Fibroblast of upper back skin (primary cell): ENCODE data around the gene MMP15.
A peak's percentile ranks its signal among the peaks of the same experiment; 100 is the strongest.
"Not testable (repeated sequence)": the region's sequence is repeated elsewhere in the genome, so short reads cannot be mapped to it uniquely, and the experiment has no call there.

ENCODE experiments used
- DNase-seq: peaks from one replicate; pipeline ENCODE4 v3.0.0-alpha.2; 2013

Gene MMP15

GRCh38 chr16:57997176-57997527 is 28.4 kb upstream of the MMP15 start:
- no peak for DNase-seq

- no peak for DNase-seq
Observed at GRCh38 chr16:57997528-57998265, 27.9 kb upstream of the MMP15 start.

- DNase-seq: no peak
Observed at GRCh38 chr16:57998486-57998885, 27.1 kb upstream of the MMP15 start.

- no peak for DNase-seq
Observed at GRCh38 chr16:57998992-57999365, 26.6 kb upstream of the MMP15 start.

GRCh38 chr16:57999366-57999970 is 26.1 kb upstream of the MMP15 start:
- DNase-seq: peak; percentile 38

- no peak for DNase-seq
Observed at GRCh38 chr16:57999971-58000705, 25.4 kb upstream of the MMP15 start, which contains the start of gene ZNF319. TSS of gene ZNF319 (minus strand) at chr16:58000672. CDS start at chr16:57998265, 2,407 bp downstream.

- DNase-seq: peak; percentile 76
Observed at GRCh38 chr16:58000706-58001676, 24.6 kb upstream of the MMP15 start, which contains the start of gene USB1. TSS of gene USB1 (plus strand) at chr16:58001407. CDS start at chr16:58001484, 77 bp downstream.

GRCh38 chr16:58001781-58002415 is 23.7 kb upstream of the MMP15 start:
- DNase-seq: no peak

GRCh38 chr16:58002416-58002800 is 23.1 kb upstream of the MMP15 start:
- DNase-seq: no peak

- no peak for DNase-seq
Observed at GRCh38 chr16:58002936-58003335, 22.6 kb upstream of the MMP15 start.

- DNase-seq: not testable (repeated sequence)
Observed at GRCh38 chr16:58004736-58005135, 20.8 kb upstream of the MMP15 start.

GRCh38 chr16:58009856-58010416 is 15.6 kb upstream of the MMP15 start:
- DNase-seq: no peak

GRCh38 chr16:58010886-58011285 is 14.7 kb upstream of the MMP15 start:
- no peak for DNase-seq

- peak; percentile 83 for DNase-seq
Observed at GRCh38 chr16:58011652-58012051, 13.9 kb upstream of the MMP15 start.

- no peak for DNase-seq
Observed at GRCh38 chr16:58012481-58012880, 13.1 kb upstream of the MMP15 start.

- no peak for DNase-seq
Observed at GRCh38 chr16:58013201-58013956, 12.2 kb upstream of the MMP15 start.

- no peak for DNase-seq
Observed at GRCh38 chr16:58016840-58017446, 8.6 kb upstream of the MMP15 start.

- no peak for DNase-seq
Observed at GRCh38 chr16:58018803-58019202, 6.8 kb upstream of the MMP15 start.

- DNase-seq: no peak
Observed at GRCh38 chr16:58019866-58020538, 5.6 kb upstream of the MMP15 start.
